ENCODE results near the gene TNN.
"Not testable (repeated sequence)": the region's sequence is repeated elsewhere in the genome, so short reads cannot be mapped to it uniquely, and the experiment has no call there.

TNN gene

DNA sequence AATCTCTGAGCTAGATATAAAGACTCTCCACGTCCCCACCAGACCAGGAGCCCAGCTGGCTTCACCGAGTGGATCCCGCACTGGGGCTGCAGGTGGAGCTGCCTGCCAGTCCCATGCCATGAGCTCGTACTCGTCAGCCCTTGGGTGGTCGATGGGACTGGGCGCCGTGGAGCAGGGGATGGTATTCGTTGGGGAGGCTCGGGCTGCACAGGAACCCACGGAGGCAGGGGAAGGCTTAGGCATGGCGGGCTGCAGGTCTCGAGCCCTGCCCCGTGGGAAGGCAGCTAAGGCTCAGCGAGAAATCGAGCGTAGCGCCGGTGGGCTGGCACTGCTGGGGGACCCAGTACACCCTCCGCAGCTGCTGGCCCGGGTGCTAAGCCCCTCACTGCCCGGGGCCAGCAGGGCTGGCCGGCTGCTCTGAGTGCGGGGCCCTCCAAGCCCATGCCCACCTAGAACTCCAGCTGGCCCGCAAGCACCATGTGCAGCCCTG is 40.7 kb downstream of the TNN start:
- not testable (repeated sequence) for DNase-seq (ENCODE audit: low spot score)

DNA sequence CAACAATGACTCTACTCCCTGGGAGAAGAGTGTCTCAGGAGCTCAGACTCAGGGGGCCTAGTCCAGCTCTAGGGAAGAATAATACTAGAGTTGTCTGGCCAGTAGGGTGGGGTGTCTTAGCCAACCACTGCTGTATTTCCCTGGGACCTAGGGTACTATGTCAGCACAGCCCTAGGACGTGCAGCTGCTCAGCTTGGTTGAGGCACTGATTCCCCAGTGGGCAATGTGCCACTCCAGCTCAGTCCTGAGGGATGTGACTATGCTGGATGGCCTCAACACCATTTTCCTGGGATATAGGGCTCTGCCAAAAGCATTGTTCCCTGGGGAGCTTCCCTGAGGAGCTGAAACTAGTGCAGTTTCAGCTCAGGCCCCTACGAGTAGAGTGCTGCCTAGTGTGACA is 47.4 kb downstream of the TNN start:
- no peak for DNase-seq (ENCODE audit: low spot score)

DNA sequence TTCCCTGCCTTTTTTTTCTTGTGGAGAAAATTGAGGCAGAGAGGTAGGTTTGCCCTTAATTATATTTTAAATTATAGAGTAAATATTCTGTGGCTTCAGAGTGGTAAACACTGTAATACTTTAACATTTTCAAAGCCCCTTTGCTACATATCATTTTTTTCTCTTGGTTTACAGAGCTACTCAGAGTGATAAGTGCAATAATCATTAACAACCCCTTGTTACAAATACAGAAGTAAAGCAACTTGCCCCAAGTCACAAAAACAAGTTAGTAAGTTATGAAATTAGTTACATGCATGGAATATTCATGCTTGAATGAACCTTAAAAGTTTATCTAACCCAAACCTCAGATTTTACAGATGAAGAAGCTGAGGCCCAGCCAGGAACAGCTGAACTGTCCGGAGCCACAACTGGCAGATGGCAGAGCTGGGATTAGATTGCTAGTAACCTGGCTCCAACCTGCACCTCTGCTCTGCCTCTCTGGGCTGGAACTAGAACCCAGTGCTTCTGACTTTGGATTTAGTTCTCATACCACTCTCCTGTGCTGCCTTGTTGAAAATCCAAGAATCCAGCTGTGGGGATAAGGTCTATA is 48.7 kb downstream of the TNN start:
- no peak for DNase-seq (ENCODE audit: low spot score)

DNA sequence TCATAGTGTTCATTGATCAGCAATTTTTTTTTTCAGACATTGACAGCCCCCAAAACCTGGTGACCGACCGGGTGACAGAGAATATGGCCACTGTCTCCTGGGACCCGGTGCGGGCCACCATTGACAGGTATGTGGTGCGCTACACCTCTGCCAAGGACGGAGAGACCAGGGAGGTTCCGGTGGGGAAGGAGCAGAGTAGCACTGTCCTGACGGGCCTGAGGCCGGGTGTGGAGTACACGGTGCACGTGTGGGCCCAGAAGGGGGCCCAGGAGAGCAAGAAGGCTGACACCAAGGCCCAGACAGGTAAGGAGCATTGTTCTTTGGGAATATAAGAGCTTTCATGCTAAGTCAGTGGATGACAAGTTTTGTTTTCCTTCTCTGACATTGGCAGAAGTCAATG is 49.3 kb downstream of the TNN start:
- peak; percentile 25 for DNase-seq (ENCODE audit: low spot score)

DNA sequence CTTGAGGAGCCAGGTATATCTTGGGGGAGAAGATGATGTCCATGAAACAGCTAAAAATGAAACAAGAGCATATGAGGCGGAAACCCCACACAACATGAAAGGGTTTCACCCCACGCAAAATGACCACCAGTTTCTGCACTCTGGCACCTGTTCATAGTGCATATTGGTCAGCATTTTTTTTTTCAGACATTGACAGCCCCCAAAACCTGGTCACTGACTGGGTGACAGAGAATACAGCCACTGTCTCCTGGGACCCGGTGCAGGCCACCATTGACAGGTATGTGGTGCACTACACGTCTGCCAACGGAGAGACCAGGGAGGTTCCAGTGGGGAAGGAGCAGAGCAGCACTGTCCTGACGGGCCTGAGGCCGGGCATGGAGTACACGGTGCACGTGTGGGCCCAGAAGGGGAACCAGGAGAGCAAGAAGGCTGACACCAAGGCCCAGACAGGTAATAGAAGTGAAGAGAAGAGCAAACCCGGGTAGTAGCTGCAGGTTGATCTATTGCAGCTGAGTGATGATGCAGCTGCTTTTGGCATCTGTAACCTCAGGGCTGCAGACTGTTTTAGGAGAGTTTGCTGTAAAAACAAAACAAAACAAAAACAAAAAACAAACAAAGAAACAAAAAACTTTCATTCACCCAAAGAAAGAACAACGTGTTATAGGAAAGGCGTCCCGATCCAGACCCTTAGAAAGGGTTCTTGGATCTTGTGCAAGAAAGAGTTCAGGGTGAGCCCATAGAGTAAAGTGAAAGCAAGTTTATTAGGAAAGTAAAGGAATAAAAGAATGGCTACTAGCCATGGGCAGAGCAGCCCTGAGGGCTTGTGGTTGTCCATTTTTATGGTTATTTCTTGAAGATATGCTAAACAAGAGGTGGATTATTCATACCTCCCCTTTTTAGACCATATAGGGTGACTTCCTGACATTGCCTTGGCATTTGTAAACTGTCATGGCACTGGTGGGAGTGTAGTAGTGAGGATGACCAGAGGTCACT is 51.0 kb downstream of the TNN start:
- no peak for DNase-seq (ENCODE audit: low spot score)

DNA sequence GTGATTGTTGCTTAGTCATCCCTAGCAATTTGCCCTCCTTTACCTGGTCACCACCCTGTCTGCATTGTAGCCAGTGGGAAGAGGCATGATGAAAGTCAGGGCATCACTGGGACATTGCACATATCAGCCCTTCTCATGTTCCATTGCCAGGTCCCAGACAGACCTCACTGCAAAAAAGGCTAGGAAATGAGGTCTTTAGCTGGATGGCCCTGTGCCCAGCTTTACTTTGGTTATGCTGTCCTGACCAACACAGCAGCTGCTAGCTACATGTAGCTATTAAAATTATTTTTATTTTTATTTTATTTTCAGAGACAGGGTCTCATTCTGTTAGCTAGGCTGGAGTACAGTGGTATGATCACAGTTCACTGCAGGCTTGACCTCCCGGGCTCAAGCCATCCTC is 52.9 kb downstream of the TNN start:
- DNase-seq (ENCODE audit: low spot score) = no peak

DNA sequence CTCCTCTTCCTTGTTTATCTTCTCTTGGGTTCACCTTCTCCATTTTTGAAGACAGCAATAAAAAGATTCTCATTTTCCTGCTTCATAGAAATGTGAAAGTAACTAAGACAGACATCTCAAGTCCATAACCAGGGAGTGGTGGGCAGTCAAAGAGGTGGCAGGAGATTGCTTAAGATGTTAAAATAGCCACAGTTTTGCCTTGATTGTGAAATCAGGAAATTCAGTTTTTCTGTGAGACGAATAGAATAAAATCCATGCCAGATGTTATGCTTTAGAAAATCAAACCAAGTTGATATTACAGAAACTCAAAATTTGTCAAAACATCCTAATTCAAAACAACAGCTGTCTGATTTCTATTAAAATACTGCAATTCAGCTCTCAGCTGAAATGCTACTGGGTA is 57.2 kb downstream of the TNN start:
- no peak for DNase-seq (ENCODE audit: low spot score)

DNA sequence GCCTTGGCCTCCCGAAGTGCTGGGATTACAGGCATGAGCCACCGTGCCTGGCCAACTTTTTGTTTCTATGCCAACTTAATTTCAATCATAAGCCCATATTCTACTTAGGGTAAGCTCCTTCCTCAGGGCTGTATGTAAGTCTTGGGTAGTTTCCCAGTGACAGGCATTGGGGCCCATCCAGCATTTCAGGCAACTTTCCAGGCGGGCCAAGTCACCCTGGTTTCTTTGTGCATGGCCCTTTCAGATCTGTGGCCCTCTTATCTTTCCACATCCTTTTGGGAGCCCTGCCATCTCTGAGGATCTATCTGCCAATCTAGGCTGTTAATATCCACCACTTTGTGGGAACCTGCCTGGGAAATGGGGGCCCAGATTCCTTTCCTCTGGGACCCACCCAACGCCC is 58.7 kb downstream of the TNN start:
- no peak for DNase-seq (ENCODE audit: low spot score)

DNA sequence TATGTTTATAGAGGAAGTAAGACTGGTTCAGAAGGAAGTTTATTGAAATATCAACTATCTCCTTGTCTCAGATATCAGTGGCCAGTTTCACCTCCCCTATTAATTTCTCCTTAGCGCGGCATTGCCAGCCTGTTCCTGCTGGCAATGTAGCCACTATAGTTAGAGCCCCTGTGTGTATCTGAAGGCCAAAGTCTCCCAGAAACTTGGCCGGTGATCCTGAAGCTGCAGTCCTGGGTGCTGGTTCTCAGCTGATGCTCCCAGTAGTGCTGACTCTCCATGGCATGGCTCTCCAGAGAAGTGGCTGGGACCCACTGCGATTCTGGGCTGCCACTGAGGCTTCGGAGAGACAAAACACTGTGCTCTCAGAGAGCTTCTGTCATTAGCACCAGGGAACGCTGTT is 59.9 kb downstream of the TNN start:
- no peak for DNase-seq (ENCODE audit: low spot score)

DNA sequence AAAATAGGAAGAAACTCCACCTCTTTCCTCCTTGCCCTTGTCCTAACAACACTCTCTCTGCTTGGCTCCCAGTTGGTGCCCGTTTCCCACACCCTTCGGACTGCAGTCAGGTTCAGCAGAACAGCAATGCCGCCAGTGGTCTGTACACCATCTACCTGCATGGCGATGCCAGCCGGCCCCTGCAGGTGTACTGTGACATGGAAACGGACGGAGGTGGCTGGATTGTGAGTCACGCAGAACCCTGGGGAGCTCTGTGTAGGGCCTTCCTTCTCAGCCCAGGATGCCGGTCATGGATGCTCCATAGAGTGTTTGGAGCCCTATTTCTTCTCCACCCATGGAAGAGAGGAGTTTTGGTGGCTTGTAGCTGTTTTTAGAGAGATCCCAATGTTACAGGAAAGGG is 60.9 kb downstream of the TNN start:
- DNase-seq (ENCODE audit: low spot score) = no peak

DNA sequence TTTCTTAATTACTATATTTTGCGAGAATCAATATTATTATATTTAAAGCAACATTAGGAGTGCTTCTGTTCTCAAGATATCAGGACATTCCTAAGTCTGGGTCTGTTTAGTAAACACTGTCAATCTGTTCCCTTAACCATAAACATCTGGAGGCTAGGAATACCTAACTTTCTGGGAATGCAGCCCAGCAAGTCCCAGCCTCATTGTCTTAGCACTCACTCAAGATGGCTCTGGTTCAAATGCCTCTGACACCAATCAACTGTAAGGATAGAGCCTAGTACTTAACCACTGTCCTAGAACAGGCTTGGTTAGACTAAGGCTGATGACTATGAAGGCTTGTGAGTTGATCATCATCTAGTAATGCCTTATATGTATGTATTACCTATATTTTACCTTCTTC is 61.5 kb downstream of the TNN start:
- DNase-seq (ENCODE audit: low spot score) = no peak

DNA sequence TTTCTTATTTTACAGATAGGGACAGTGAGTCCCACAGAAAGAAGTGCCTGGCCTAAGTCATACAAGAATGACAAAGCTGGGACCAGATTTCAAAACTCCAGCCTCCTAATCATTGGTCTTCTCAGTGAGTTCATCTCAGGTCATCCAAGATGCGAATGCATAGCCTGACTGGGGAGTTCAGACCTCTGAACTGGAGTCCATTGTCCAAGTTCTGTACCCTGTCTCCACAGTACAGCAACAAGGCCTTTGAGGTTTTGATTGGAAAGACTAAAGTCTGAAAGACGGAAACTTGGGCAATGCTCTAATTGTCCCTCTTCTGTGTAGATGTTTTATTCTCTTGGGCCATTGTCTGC is 62.0 kb downstream of the TNN start:
- DNase-seq (ENCODE audit: low spot score) = no peak

DNA sequence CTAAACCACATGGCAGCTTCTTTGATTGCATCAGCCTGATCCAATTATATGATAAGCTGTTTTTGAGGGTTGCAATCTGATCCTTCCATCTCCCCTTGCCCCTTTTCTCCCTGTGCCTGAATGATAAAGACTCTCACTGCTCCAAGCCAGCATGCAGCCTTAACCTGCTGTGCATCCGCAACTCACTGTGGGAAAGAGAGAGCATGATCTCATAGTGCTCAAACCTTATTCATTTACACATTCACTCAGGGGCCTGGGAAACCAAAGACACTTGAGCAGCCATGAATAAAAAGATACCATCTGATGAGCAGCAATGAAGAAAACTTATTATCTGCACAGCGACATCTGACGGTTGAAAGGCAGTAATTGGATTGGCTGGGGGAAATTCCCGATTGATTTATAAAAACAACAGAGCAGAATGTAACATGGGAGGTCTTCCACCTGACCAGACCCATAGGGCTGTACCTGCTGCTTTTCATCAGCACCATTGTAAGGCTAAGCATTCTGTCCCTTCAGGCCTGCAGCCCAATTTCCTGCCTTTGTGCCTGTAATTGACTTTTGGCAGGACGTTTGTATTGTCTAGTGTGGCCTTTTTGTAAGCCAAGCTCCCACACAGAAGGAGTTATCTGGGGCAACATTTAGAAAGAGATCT is 62.5 kb downstream of the TNN start:
- peak; percentile 27 for DNase-seq (ENCODE audit: low spot score)

DNA sequence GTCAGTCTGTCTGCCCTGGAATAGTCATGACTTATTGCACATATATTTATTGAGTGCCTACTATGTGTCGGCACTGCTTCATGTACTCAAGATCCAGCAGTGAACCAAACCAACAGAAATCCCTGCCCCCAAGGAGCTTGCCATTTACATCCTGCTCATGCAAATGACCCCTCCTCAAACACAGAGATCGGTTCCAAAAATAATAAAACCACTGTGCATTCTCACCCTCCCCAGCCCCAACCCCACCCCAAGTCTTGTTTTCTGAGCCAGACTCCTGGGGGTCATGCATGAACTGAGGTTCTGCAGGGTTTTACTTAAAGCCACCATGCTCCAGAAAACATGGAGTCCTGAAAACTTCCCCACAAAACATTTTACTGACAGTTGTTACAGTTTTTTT is 63.0 kb downstream of the TNN start:
- DNase-seq (ENCODE audit: low spot score) = no peak

DNA sequence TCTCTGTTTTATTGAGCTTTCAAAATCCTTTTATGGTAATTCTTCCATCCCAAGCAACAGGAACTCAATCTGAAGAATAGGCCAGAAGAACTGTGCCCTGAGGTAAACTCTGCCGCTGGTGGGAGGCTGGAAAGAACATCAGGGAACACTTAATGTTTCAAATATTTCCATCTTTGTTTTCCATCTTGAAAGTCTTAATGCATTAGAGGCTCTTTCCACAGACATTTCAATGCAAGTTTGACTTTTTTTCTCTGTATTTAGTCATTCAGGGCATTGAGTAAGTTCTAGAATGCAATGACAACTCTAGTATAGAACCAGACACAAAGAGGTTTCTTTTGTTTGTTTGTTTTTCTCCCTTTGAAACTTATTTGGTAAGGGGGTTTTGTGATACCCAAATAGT is 63.5 kb downstream of the TNN start:
- no peak for DNase-seq (ENCODE audit: low spot score)

DNA sequence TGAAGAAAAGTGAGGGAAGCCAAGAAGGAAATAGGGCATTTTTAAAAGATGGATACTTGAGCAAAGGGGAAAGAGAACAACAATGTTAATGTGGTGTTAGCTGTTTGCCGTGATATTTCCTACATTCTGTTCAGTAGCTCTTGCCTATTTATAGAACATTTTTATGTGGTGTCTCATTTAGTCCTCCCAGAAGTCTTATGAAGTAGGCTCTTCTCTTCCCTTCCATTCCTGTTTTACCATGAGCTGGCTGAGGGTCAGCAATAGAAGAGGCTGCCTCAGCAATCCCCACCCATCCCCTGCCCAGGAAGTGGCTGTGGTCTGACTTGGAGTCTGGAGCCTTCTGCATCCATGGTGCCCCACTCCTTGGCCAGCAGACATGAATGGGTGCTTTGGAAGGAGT is 64.8 kb downstream of the TNN start:
- no peak for DNase-seq (ENCODE audit: low spot score)

DNA sequence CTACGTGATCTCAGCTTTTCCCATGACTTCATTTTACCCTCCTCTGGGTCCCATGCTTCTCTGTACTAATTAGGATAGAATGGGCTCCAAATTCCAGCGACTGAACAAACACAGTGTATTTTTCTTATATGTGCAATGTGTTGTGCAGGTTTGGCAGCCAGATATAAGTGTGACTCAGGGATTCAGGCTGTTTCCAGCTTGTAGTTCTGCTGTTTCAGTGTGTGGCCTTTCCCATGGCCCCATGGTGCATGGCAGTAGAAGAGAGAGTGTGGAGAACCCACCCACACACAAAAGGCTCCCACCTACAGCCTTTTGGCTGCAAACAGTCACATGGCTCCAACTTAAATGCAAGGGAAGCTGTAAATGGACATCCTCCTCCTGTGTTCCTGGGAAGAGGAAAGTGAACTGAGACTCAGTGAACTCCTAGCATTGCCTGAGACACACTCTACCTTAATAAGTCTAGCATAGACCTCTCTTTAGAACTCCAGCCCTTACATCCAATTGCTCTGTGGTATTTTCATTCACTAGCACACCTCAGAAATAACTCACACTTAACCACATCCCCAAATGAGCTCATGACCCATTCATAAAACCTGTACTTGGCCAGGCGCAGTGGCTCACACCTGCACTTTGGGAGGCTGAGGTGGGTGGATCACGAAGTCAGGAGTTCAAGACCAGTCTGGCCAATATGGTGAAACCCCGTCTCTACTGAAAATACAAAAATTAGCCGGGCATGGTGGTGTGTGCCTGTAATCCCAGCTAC is 66.2 kb downstream of the TNN start:
- DNase-seq (ENCODE audit: low spot score) = no peak

DNA sequence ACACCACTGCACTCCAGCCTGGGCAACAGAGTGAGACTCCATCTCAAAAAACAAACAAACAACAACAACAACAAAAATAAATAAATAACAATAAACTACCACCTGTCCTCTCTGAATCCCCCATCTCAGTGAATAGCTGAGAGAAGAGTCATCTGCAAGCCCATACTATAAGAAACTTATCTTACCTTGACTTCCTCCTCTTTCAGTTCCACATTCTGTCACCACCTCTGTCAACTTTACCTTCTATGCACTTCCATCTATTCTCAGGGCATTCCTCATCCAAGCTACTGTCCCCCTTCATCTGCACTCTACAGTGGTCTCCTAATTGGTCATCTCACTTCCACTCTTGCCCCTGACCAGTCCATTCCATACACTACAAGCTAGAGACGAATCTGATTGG is 66.9 kb downstream of the TNN start:
- DNase-seq (ENCODE audit: low spot score) = no peak

DNA sequence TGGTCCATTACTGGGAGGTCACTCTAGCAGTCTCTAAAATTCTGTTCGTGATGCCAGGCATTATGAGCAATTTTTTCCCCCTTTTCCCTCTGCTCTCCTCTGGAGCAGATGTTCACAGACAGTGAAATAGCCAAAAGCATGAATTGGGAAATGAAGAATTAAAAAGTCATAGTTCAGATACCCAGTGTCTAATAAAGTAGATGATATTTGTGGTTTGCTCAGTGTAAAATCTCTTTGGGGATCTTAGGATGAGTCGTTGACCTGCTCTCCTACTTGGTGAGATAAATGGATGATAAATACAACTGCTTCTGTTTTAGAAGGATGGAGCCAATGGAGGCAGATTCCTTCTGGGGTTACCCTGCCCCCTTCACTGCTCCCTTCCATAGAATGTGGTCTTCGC is 68.6 kb downstream of the TNN start:
- DNase-seq (ENCODE audit: low spot score) = no peak

DNA sequence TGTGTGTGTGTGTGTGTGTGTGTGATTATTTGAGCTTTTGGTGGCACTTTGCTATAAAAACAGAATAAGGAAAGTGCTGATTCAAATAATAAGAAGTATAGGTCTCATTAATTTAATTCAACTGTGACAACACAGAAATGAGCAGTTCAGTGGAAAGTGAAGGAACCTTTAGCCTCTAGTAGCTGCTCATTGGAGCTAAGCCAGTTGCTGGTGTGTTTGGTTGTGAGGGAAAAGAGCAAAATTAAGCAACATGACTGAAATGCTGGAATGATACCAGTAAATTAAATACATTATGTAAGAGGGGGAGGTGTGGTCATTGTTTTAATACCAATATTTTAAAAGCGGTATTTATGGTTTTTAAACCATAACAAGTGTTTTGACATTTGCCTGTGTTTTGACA is 69.7 kb downstream of the TNN start:
- no peak for DNase-seq (ENCODE audit: low spot score)

DNA sequence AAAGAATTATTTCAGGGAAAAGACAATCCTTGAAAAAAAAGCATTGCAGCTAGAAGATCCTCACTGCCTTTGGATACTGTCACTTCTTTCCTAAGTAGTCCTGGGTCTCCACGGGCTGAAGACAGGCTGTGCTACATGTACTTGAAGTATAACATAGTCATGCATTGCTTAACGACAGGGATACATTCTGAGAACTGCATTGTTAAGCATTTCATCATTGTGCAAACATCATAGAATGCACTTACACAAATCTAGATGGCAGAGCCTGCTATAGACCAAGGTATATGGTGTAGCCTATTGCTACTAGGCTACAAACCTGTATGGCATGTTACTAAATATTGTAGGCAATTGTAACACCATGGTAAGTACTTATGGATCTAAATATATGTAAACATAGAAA is 70.9 kb downstream of the TNN start:
- DNase-seq (ENCODE audit: low spot score) = no peak

DNA sequence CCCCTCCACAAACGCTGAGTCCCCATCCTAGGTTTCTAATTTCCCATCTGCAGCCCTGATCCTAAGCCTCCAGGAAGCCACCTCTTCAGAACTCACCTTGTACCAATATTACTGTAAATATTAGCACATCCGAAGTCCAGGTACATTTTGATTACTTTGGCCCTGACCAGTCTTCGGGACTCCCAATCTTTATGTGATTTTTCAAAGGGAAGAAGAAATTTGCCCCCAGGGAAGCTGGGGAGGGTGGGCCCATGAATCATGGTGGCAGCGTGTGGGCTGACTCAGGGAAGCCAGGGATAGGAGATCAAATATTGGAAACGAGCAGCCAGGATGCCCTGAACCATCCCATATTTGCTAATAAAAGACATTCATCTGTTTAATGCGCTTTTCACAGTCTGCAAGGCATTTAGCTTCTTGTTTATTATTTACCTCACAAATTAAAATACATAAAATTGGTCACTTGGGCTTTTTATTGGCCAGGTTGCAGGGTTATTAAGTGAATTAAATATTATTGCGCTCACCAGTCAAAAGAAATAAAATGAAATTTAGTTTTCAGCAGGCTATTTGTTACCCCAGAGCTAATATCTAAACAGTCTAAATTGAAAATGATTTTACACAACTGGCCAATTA is 78.4 kb downstream of the TNN start:
- DNase-seq (ENCODE audit: low spot score) = no peak
